ENCODE data around the gene SMOC1.
"Not testable (repeated sequence)": the region's sequence is repeated elsewhere in the genome, so short reads cannot be mapped to it uniquely, and the experiment has no call there.

Gene SMOC1

DNA sequence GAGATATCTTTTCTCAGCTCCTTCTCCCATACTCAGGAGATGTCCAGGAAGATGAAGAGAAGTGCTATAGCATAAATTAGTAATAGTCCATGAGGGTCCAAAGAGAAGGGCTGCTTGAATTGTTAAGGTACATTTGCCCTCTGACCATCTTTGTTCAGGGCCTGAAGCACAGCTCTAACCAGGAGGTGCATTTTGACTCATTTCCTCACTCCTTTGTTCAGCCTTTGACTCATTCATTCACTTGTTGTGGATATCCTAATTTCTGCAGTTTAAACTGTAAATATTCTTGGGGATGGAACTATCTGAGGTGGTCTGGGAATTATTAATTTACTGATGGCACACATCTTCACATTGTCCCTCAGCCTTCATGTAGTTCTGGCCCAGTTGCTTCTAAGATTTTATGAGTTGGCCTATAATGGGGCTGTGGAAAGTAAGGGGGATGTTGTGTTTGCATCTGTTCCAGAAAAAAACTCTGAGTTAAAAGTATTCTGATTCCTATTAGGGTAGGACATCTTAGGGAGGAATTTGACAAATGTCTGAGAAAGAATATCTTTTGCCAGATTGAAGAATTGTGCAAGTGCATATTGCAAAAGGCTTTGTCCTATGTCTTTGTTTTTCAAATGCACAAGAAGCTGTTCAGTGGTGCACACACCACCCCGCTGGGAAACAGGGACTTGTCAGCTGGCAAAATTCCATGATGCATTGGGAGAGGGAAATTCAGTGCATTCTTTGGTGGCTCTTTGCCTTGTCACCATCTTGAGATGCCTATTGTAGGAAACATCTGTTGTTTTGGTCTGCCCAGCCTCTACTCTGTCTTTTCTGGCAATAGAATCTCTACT lies 22.1 kb downstream of the SMOC1 start:
- DNase-seq: no peak

DNA sequence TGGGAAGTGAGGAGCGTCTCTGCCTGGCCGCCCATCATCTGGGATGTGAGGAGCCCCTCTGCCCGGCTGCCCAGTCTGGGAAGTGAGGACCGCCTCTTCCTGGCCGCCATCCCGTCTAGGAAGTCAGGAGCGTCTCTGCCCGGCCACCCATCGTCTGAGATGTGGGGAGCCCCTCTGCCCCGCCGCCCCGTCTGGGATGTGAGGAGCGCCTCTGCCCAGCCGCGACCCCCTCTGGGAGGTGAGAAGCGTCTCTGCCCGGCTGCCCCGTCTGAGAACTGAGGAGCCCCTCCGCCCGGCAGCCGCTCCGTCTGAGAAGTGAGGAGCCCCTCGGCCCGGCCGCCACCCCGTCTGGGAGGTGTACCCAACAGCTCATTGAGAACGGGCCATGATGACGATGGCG lies 23.8 kb downstream of the SMOC1 start:
- not testable (repeated sequence) for DNase-seq

DNA sequence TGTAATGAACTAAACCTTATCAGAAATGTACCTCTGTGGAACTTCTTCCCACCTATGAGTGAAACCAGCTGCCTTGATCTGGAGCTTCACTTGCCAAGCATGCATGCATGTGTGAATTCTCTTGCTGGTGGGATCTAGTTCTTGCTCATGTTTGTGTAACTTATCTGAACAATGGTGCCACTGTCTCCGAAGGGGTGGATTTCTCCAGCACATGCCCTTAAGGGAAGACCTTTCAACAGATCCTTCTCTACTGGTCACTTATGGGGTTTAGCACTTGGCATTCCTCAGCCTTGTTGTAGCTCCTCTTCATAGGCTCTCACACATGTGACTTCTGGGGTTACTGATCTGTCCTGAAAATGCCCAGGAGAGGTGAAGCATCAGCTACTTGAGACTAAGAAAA lies 25.0 kb downstream of the SMOC1 start:
- DNase-seq: no peak

DNA sequence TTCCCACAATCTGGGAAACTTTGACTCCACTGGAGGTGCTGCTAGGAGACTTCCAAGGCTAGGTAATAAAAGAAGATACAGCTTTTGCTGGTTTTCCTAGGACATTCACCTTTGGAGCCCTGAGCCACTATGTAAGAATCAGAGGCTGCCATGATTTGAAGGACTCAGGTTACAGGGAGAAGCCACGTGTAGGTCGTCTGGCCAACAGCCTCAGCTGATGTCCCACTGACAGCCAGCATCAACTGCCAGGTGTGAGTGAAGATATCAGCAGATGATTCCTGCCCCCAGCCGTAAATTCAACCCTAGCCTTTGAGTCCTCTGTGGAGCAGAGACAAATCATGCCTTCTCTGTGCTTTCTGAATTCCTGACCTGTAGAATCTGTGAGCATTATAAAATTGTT lies 27.0 kb downstream of the SMOC1 start:
- no peak for DNase-seq

DNA sequence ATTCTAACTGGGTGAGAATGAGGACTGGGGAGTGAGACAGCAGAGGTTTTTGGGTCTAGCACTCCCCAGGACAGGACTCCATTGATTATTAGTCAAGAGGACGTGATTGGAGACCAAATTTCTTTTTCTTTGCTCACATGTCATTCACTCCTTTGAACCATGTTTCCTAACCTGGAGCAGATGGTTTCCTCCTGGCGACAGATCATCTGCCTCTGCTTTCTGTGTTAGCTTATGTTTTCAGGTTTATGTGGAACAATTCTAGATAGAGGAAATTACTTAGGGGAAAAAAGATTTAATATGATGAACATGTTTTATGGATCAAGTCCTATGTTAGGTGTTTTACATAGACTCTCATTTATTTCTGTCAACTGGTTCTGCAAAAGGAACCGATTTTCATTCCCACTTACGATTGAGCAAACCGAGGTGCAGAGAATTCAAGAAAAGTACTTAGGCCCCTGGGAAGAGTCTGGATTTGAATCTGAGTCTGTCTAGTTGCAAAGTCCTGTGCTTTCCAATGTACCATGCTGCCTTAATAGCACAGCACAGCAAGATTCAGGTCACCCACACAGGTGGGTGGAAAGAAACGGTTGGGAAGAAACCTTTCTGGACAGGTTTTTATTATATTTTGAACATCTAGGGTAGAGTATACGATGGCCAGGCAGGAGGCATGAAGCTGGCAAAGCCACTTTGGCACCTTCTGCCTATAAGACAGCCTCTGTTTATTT lies 30.8 kb downstream of the SMOC1 start:
- no peak for DNase-seq

DNA sequence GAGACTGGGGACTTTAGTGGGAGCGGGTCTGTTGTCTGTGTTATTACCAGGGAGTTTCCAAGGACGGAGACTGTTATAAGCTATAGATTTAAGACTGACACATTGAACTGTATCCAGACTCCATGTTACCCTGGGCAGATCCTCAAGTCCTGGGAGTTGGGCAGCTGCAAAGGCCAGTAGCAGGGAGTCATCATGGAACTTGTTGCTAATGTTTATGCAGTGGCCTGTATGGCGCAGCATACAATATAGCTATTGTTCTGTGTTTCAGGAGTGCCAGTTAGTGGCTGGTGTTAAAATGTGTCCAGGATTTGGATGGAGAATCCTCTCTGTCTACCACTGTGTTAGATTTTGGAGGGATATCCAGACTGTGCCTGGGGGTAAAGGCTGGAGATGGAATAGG lies 31.7 kb downstream of the SMOC1 start:
- peak; percentile 37 for DNase-seq

DNA sequence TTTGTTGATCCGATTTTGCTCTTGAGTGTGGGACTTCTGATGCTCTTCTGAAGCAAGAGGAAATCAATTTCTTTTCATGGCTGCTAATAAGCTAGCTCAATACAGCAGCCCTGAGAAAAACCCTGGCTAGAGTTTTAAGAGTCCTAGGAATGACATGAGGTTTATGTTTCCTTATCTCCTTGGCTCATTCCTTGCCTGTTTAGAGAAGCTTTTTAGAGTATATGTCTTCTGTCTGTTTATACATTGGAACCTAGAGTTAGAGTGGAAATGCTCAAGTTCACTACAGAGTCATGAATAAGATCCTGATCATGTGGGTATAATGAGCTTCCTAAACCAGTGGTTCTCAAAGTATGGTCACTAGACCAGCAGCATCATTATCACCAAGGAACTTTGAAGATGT lies 34.5 kb downstream of the SMOC1 start:
- no peak for DNase-seq

DNA sequence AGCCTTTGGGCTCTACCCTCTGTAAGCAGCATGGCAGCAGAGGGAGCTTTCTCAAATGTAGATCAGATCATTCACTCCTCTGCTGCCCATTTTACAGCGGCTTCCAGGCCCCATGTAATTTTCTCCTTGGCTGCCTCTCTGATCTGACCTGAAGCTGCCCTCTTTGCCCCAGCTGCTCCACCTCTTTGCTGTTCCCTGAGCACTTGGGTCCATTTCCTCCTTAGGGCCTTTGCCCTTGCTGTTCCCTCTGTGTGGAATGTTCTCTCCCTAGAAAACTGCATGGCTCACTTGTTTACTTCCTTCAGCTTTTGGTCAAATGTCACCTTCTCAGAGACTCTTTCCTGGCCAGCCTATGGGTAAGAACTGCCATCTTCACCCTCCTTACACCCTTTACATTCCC lies 37.2 kb downstream of the SMOC1 start:
- DNase-seq: no peak

DNA sequence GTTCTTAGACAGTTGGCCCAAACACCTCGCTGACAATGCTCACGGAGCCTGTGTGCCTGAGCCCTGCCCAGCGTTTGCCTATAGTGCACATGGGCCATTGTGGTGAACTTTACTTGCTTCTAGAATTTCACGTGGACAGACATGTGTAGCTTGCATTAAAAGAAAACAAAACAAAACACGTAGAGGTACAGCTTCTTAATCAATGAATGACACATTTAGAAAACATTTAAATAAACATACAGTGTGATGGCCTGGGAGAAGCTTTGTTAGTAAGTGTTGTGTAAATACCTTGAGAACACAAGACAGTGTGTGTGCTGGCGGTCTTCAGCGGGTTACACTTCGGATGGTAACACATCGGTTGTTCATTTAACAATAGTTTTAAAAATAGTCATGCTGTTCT lies 38.1 kb downstream of the SMOC1 start:
- DNase-seq: no peak

DNA sequence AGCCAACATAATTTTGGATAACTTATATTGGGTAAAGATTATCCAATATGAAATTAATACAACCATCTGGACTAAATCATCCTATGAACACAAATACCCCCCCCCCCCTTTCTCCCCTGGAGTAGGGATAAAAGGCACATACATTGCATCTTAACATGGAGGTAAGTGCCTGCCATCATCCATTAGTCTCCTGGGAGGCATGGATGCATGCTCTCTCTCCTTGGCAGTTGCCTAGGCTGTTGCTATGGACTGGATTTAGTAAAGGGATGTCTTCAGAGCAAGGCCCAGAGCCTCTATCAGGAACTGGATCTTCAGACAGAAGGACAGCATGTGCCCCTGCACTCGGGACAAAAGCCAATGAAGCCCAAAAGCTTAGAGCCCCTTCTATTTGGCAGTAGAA lies 40.6 kb downstream of the SMOC1 start:
- DNase-seq: no peak

DNA sequence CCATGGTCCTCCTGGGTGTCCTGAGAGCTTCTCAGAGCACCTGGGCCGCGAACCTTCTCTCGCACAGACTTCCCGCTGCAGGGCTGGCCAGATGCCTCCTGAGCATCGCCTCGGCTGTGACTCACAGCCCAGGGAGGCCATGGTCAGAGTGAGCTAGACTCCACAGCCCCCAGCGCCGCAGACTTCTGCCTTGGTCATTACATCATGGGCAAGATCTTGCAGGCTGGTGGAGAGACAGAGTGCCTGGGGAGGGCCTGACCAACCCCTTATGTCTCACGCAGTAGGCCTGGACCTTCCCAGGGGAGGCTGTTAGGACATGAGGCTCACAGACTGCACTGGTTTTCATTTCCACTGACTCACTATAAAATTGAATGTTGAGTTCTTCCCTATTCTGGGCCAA lies 41.8 kb downstream of the SMOC1 start:
- no peak for DNase-seq

DNA sequence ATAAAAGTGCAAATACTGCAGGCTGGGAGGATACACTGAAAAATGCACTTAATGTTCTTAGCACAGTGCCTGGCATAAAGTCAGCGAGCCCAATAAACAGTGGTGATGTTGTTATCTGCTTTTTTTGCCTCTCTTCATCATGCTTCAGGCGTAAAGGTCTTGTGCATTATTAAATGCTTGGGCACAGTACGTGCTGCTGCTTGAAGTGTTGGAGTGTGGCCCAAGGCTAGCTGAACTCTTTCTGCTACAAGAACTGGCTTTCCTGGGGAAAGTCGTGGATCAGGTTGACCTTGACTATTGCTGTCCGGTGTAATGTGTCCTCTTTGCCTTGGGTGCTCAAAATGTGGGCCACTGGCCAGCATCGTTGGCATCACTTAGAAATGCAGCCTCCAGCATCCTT lies 43.0 kb downstream of the SMOC1 start:
- DNase-seq: no peak

DNA sequence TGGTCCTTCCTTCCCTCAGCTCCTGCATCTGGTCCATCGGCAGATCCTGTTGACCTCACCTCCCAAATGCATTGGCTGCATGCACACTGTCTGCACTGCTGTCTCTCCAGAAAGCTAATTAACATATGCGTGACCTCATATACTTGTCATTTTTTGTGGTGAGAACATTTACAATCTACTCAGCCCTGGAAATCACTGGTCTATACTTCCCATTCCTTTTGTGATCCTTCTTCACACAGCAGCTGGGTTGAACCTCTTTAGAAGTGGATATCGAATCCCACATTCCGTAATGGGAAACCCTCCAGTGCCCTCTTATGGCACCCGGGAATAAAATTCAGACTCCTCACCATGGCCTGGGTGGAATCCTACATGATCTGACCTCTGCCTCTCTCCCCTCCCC lies 45.0 kb downstream of the SMOC1 start:
- no peak for DNase-seq

DNA sequence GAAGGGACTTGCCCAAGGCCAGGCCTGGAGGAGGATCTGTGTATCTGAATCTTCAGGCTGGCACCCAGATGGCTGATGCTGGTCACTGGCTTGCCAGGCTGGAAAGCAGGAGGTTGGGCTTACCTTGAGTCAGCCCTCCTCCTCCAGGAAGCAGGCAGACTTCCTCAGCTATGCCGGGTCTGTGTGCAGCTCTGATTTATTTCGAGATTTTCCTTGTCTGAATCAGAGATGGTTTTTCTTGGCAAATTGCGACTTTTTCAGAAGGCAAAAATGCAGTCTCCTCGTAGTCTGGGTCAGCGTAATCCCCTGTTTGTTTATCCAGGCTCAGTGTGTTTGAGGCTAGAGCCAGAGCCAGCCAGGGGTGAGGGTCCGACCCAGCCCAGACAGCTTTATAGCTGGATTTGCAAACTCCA lies 48.9 kb downstream of the SMOC1 start:
- DNase-seq: no peak

DNA sequence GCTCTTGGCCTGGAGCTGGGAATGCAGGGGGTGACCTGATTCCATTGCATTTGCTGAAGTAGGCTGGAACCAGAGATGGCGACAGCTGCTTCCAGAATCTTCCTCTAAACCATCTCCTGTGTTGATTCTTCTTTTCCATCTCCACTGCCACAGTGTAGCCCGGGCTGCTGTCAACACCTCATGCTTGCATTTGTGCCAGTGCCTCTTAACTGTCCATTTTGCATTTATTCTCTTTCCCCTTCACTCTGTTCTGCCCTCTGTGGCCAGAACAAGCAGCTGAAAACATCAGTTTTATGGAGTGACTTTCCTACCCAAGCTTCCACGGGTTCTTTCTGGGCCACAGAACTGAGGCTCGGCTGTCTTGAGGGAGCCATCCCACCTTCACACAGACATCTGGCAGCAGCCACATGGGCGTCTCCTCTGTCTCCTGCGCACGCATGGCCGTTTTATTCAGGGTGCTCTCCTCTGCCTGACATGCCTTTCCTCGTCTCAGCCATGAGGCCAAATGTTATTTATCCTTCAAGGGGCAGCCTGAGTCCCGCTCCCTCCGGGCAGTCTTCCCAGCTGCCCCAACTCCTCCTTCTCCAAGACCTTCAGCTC lies 51.7 kb downstream of the SMOC1 start:
- no peak for DNase-seq

DNA sequence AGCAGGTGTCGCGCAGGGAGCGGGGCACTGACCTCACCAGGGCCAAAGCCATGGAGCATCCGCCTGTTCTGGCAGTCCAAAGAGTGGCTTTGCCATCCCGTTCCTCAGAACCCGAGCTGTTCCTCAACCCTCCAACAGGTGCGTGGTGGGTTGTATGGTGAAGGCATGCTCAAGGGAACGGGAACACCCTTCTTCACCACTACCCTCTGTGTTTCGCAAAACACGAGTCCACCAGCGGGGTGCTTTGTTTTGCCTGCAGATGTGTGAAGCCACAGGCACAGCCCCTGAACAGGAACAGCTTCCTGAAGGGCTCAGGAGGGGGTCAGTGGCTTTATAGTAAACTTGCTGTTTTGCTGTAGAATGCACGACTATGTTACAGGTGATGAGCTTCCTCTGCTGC lies 52.7 kb downstream of the SMOC1 start:
- no peak for DNase-seq

DNA sequence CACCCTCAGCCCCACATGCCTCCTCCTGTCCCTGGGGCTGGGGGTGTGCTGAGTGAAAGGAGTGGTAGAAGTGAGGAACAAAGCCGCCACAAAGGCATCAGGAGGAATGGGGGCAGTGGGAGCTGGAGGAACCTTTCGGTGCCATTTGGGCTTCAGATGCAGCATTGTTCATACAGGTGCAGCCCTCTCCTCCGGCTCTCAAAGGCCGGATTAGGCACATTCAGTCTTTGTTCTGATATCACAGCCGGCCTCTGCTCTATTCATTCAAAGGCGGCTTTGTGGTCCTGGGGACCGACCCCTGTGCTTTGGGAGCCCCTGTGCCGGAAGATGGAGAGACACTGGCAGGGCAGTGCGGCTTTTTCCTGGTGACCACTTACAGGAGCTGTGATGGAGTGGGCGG lies 53.2 kb downstream of the SMOC1 start:
- no peak for DNase-seq

DNA sequence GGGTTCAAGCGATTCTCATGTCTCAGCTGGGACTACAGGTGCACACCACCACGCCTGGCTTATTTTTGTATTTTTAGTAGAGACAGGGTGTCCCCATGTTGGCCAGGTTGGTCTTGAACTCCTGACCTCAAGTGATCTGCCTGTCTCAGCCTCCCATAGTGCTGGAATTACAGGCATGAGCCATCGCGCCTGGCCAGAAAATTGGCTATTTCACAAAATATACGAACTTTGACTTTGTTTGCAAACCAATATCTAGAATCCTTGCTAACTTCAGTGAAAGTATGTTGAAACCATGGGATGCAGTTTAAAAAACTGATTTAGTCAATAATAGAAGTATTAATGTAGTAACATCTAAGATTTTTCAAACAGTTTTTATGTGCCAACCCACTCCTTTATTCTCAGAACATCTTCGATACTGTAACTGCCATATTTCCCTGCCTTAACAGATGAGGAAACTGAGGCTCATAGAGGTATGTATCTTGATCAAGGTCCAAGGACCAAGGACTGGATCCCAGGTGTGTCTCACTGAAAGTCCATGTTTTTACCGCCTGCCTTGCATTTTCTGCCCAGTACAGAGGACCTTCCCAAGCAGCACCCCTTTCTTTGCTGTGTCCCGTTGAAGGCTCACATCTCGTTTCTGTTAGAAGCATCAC lies 54.5 kb downstream of the SMOC1 start:
- no peak for DNase-seq

DNA sequence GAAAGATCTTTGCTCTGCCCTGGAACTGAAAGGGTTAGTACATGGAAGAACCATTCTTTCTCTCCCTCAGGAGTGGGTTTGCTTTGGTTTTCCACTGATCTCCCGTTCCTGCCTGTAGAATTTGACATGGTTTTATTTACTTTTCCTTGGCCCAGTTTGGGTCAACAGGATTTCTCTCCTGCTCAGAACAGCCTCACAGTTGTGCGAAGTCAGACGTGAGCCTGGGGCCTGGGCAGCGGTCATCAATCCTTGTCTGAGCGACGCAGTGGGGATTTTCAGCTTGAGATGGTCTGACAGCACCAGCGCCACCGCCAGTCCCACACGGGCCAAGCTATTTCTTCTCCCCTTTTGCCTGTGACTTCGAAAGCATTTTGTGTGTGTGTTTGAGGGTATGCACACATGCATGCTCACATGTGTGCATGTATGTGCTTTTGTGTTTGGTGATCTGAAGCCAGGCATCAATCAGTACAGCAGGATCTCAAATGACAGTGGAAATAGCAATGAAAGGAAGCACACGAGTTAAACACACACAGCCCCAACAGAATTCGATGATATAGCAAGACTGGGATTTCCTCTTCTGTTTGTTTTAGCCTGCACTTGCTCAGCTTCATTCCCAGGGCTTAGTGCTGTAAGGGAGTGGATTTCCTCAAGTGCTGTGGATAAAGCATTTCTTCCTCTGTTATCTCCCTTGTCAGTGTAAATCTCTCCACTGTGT lies 58.3 kb downstream of the SMOC1 start:
- DNase-seq: no peak

DNA sequence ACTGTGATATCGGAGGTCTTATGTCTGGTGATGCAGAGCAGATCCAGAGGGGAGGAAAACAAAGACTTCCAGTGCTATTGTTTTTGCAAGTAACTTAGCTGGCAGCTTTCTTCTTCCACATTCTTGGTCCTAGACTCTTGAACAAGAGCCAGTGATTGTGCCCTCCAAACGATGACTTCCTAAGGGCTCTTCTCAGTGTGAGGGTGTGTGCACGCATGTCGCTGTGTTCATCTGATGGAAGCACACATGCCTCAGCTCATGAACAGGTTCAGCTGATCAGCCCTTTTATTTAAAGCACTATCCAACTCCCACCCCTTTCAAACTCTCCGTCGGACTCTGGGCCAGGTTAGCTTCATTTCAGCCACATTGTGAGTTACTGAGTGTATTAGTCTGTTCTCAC lies 59.5 kb downstream of the SMOC1 start:
- no peak for DNase-seq

DNA sequence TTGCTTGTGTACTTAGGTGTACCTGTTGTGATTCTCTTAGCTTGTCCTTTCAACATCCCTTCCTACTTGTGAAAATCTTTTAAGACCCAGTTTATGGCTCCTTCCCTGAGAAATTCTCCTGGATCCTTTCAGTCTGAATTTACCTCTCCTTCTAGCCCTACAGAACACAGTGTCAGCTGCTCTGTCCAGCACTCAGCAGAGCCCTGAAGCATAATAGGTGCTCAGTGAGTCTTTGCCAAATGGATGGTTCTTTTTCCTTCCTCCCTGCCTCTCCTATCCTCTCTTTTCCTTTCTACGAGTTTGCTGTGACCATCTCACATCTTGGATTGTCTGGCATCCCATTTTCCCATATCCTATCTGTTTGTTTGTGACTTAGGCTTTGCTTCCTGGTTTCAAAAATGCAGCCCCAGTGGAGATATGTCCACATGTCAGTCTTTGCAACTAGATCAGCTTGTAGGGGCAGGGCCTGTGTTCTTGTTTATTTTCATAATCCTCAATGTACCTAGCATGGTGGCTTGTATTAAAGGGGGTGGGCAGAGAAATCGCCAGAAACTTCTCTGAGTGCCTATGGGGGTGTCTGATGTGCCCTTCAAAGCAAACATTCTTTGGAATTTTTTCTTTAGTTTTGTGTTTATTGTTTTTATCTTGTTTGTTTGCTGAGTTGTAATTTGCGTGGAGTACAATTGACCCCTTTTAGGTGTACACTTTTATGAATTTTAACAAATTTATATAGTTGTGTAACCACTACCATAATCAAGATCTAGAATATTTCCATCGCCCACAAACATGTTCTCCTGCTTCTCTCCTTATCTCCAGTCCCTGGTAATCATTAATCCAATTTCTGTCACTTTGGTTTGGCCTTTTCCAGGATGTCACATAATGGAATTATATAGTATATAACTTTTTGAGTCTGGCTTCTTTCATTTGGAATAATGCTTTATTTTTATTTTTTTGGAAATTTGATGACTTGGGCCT lies 62.8 kb downstream of the SMOC1 start:
- no peak for DNase-seq

Measured in left hindlimb (tissue), 1 donor.